Measurements from ENCODE around the gene CRYL1. TPM values are rescaled to one million over a fixed set of nuclear protein-coding genes. Genes with fewer than 3 reads are reported as not detected.

The CRYL1 gene
- total and polyA plus RNA-seq, 2 donors (not counting 1 experiment from before 2014, with no cell fraction given): 6.5 to 15.1 TPM

DNA sequence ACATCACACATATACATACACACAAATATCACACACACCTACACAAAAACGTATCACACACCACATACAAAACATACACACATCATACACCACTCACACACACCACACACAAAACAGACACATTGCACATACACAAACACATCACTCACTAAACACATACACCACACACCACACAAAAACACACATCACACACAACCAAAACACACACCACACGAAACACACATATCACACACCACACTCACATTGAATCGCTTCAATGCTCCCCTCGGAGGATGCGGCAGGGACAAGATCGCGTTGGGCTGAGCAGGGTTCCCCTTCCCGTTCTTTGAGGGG is 131.5 kb downstream of the CRYL1 start:
- Mint-ChIP-seq H3K9me3 (ENCODE audit: insufficient read depth) (no peaks in the 10 kb centered on the region), H3K27ac (no peak overlapping the region), H3K27me3 (no peaks in the 10 kb centered on the region), H3K4me3 (no peak overlapping the region), H3K4me1 (no peaks in the 10 kb centered on the region)
- H3K4me2 ChIP-seq (replicated peaks; ENCODE audit: low read depth, low read length, poor library complexity, severe bottlenecking): no peak overlapping the region
- TF ChIP-seq, protein P1, sequence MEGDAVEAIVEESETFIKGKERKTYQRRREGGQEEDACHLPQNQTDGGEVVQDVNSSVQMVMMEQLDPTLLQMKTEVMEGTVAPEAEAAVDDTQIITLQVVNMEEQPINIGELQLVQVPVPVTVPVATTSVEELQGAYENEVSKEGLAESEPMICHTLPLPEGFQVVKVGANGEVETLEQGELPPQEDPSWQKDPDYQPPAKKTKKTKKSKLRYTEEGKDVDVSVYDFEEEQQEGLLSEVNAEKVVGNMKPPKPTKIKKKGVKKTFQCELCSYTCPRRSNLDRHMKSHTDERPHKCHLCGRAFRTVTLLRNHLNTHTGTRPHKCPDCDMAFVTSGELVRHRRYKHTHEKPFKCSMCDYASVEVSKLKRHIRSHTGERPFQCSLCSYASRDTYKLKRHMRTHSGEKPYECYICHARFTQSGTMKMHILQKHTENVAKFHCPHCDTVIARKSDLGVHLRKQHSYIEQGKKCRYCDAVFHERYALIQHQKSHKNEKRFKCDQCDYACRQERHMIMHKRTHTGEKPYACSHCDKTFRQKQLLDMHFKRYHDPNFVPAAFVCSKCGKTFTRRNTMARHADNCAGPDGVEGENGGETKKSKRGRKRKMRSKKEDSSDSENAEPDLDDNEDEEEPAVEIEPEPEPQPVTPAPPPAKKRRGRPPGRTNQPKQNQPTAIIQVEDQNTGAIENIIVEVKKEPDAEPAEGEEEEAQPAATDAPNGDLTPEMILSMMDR (IDR thresholded peaks at IDR 0.05): no peak
- no peak for TF ChIP-seq EZH2 (IDR thresholded peaks at IDR 0.05; ENCODE audit: borderline replicate concordance, insufficient read depth, low read depth, low read length, poor library complexity, severe bottlenecking)
- H4K20me1 ChIP-seq (ENCODE audit: control insufficient read depth, insufficient read depth, low read length, poor library complexity, severe bottlenecking): no peaks in the 10 kb centered on the region
- H3K9me3 ChIP-seq (ENCODE audit: control extremely low read depth in 1 of 3, control insufficient read depth in 2 of 3, insufficient read depth in 1 of 3, low read length in 2 of 3): peaks cover 0 to 24% (median 0%) of the 10 kb centered on the region in 3 donors
- ATAC-seq (ENCODE audit: low read depth) (no peak), DNase-seq (no peak)
- H3K4me3 ChIP-seq (ENCODE audit: control extremely low read depth in 1 of 5, extremely low read depth in 1 of 5, insufficient read depth in 1 of 5, low read depth in 2 of 5, low read length in 4 of 5): no peak overlapping the region
- H3K27me3 ChIP-seq (replicated peaks in 1 of 4; ENCODE audit: control extremely low read depth in 1 of 4, control insufficient read depth in 3 of 4, insufficient read depth in 4 of 4, low read length in 3 of 4): no peaks in the 10 kb centered on the region
- ChIA-PET POLR2A (no interaction called here), CTCF (no interaction called here)
- H2AFZ ChIP-seq (ENCODE audit: insufficient read depth, low read depth, low read length, poor library complexity, severe bottlenecking): no peak overlapping the region
- H3K27ac ChIP-seq (ENCODE audit: low read length in 2 of 2): no peak overlapping the region
- H3K79me2 ChIP-seq (ENCODE audit: control insufficient read depth, insufficient read depth, low read length): no peaks in the 10 kb centered on the region
- H3K4me1 ChIP-seq (ENCODE audit: control insufficient read depth in 2 of 2, insufficient read depth in 2 of 2, low read length in 2 of 2): no peaks in the 10 kb centered on the region
- no peaks in the 10 kb centered on the region for H3K36me3 ChIP-seq (replicated peaks in 1 of 2; ENCODE audit: control extremely low read depth in 1 of 2, control insufficient read depth in 1 of 2, extremely low read depth in 1 of 2, insufficient read depth in 2 of 2, low read length in 1 of 2)
- H3K9ac ChIP-seq (ENCODE audit: low read length): no peak overlapping the region
- WGBS (ENCODE audit: insufficient coverage): 81% methylated on average over 8 of the region's 8 CpGs
- intact Hi-C loops (cut with micrococcal nuclease): no loop called here

DNA sequence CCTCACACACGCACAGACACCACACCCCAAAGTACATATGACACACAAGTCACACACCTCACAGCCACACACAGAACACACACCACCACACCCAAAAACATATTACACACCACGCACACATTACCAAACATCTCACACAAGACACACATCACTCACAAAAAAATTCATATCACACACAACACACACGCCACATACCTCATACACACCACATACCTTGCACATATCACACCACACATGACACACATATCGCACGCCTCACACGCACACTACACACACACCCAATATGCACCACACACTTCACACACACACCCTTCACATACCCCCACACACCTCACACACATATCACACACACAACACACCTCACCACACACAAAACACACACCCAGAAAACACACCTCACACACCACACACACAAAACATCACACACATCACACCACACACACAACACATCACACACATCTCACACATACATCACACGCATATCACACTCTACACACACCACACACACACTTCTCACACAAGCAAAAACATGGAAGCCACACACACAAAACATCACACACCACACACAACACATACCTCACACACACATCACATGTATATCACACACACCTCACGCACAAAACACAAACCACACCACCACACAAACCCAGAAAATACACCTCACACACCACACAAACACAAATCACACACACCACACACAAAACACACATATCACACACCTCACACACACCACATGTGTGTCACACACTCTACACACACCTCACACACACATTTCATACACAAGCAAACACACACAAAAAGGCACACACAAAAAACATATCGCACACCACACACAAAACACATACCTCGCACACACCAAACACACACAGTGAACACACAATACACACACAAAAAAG is 132.1 kb downstream of the CRYL1 start:
- H3K4me3 ChIP-seq (ENCODE audit: control extremely low read depth in 1 of 5, extremely low read depth in 1 of 5, insufficient read depth in 1 of 5, low read depth in 2 of 5, low read length in 4 of 5): no peak overlapping the region
- no peaks in the 10 kb centered on the region for H3K36me3 ChIP-seq (replicated peaks in 1 of 2; ENCODE audit: control extremely low read depth in 1 of 2, control insufficient read depth in 1 of 2, extremely low read depth in 1 of 2, insufficient read depth in 2 of 2, low read length in 1 of 2)
- peaks cover 0 to 28% (median 0%) of the 10 kb centered on the region in 3 donors for H3K9me3 ChIP-seq (ENCODE audit: control extremely low read depth in 1 of 3, control insufficient read depth in 2 of 3, insufficient read depth in 1 of 3, low read length in 2 of 3)
- ATAC-seq (ENCODE audit: low read depth): no peak
- no peaks in the 10 kb centered on the region for H3K79me2 ChIP-seq (ENCODE audit: control insufficient read depth, insufficient read depth, low read length)
- no peak overlapping the region for H3K27ac ChIP-seq (ENCODE audit: low read length in 2 of 2)
- POLR2A ChIA-PET: no interaction called here
- no peaks in the 10 kb centered on the region for H3K27me3 Mint-ChIP-seq
- H3K9ac ChIP-seq (ENCODE audit: low read length): no peak overlapping the region
- no peak overlapping the region for H3K4me3 Mint-ChIP-seq
- no peaks in the 10 kb centered on the region for H3K4me1 Mint-ChIP-seq
- CTCF ChIA-PET: no interaction called here
- no peak overlapping the region for H3K4me2 ChIP-seq (replicated peaks; ENCODE audit: low read depth, low read length, poor library complexity, severe bottlenecking)
- H3K4me1 ChIP-seq (ENCODE audit: control insufficient read depth in 2 of 2, insufficient read depth in 2 of 2, low read length in 2 of 2): no peaks in the 10 kb centered on the region
- no peaks in the 10 kb centered on the region for H4K20me1 ChIP-seq (ENCODE audit: control insufficient read depth, insufficient read depth, low read length, poor library complexity, severe bottlenecking)
- no peaks in the 10 kb centered on the region for H3K27me3 ChIP-seq (replicated peaks in 1 of 4; ENCODE audit: control extremely low read depth in 1 of 4, control insufficient read depth in 3 of 4, insufficient read depth in 4 of 4, low read length in 3 of 4)
- WGBS (ENCODE audit: insufficient coverage): 98% methylated on average over 10 of the region's 10 CpGs
- intact Hi-C loops (cut with micrococcal nuclease): no loop called here
- DNase-seq: no peak
- H3K9me3 Mint-ChIP-seq (ENCODE audit: insufficient read depth): no peaks in the 10 kb centered on the region
- H3K27ac Mint-ChIP-seq: no peak overlapping the region
- TF ChIP-seq, protein P1 (IDR thresholded peaks at IDR 0.05): no peak
- TF ChIP-seq EZH2 (IDR thresholded peaks at IDR 0.05; ENCODE audit: borderline replicate concordance, insufficient read depth, low read depth, low read length, poor library complexity, severe bottlenecking): no peak
- no peak overlapping the region for H2AFZ ChIP-seq (ENCODE audit: insufficient read depth, low read depth, low read length, poor library complexity, severe bottlenecking)
